ENCODE measurements around the gene MGAM2. TPM values are rescaled to one million over a fixed set of nuclear protein-coding genes. Genes with fewer than 3 reads are reported as not detected.

The MGAM2 gene
- total RNA-seq, 1 donor from 2014 or later: not detected

DNA sequence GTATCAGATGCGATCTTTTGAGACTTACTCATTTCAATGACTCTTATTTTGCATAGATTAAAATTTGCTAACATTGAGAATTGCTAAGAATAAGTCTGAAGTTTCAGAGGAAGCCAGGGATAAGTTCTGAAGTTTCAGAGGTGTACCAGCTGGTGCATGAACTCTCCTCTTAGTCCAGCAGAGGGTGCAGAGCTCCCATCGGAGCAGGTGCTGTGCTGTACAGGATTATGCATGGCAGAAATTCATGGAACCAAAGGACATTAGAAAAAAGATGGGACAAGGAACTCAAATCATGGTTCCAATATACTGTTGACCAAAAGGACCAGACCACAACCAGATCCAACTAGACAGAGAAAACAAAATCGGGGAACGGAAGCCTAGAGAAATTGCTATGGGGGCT lies 41.9 kb downstream of the MGAM2 start:
- DNase-seq (no peak), ATAC-seq (ENCODE audit: low read depth) (no peak)
- no peaks in the 10 kb centered on the region for H3K9me3 Mint-ChIP-seq
- ChIA-PET CTCF (no interaction called here), POLR2A (no interaction called here)
- H3K27me3 Mint-ChIP-seq: no peaks in the 10 kb centered on the region
- intact Hi-C loops (cut with micrococcal nuclease): no loop called here
- no peak overlapping the region for H3K4me3 Mint-ChIP-seq
- H3K4me1 Mint-ChIP-seq: no peaks in the 10 kb centered on the region
- TF ChIP-seq, protein P1, sequence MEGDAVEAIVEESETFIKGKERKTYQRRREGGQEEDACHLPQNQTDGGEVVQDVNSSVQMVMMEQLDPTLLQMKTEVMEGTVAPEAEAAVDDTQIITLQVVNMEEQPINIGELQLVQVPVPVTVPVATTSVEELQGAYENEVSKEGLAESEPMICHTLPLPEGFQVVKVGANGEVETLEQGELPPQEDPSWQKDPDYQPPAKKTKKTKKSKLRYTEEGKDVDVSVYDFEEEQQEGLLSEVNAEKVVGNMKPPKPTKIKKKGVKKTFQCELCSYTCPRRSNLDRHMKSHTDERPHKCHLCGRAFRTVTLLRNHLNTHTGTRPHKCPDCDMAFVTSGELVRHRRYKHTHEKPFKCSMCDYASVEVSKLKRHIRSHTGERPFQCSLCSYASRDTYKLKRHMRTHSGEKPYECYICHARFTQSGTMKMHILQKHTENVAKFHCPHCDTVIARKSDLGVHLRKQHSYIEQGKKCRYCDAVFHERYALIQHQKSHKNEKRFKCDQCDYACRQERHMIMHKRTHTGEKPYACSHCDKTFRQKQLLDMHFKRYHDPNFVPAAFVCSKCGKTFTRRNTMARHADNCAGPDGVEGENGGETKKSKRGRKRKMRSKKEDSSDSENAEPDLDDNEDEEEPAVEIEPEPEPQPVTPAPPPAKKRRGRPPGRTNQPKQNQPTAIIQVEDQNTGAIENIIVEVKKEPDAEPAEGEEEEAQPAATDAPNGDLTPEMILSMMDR (IDR thresholded peaks at IDR 0.05): no peak
- no peaks in the 10 kb centered on the region for H3K36me3 Mint-ChIP-seq (ENCODE audit: low read depth)
- no peak overlapping the region for H3K27ac Mint-ChIP-seq

GRCh38 chr7:142158736-142159496 lies 47.4 kb downstream of the MGAM2 start:
- H3K27me3 Mint-ChIP-seq: no peaks in the 10 kb centered on the region
- TF ChIP-seq, protein P1 (IDR thresholded peaks at IDR 0.05): no peak
- ATAC-seq (ENCODE audit: low read depth): no peak
- no peak overlapping the region for H3K4me3 Mint-ChIP-seq
- no peak for DNase-seq
- no peak overlapping the region for H3K27ac Mint-ChIP-seq
- ChIA-PET CTCF (no interaction called here), POLR2A (no interaction called here)
- H3K4me1 Mint-ChIP-seq: no peaks in the 10 kb centered on the region
- no peaks in the 10 kb centered on the region for H3K36me3 Mint-ChIP-seq (ENCODE audit: low read depth)
- no peaks in the 10 kb centered on the region for H3K9me3 Mint-ChIP-seq
- intact Hi-C loops (cut with micrococcal nuclease): no loop called here

GRCh38 chr7:142161921-142162320 lies 50.4 kb downstream of the MGAM2 start:
- peaks cover 1% of the 10 kb centered on the region for H3K27me3 Mint-ChIP-seq
- TF ChIP-seq, protein P1 (IDR thresholded peaks at IDR 0.05): no peak
- ATAC-seq (ENCODE audit: low read depth) (no peak), DNase-seq (no peak)
- H3K4me3 Mint-ChIP-seq: no peak overlapping the region
- no peaks in the 10 kb centered on the region for H3K9me3 Mint-ChIP-seq
- H3K4me1 Mint-ChIP-seq: no peaks in the 10 kb centered on the region
- H3K36me3 Mint-ChIP-seq (ENCODE audit: low read depth): no peaks in the 10 kb centered on the region
- no peak overlapping the region for H3K27ac Mint-ChIP-seq
- intact Hi-C loops (cut with micrococcal nuclease): no loop called here
- ChIA-PET CTCF (no interaction called here), POLR2A (no interaction called here)

DNA sequence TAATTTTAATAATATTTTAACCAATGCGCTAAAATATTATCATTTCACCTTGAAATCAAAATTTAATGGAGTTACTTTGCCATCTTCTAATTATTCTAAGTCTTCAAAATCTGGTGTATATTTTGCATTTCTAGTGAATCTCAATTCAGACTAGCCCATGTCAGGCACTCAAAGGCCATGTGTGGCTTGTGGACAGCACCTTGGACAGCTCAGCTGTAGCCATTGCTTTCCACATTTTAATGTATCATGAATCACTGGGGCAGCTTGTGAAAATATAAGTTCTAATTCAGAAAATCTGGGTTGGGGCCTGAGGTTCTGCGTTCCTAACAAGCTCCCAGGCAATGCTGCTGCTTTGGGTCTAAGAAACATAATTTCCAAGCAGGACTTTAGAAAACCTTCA lies 57.2 kb downstream of the MGAM2 start:
- Mint-ChIP-seq H3K27me3 (peaks cover 1% of the 10 kb centered on the region), H3K27ac (no peak overlapping the region), H3K4me3 (no peak overlapping the region), H3K36me3 (ENCODE audit: low read depth) (no peaks in the 10 kb centered on the region), H3K9me3 (no peaks in the 10 kb centered on the region), H3K4me1 (no peaks in the 10 kb centered on the region)
- intact Hi-C loops (cut with micrococcal nuclease): no loop called here
- ATAC-seq (ENCODE audit: low read depth) (no peak), DNase-seq (no peak)
- ChIA-PET POLR2A (no interaction called here), CTCF (no interaction called here)
- TF ChIP-seq, protein P1 (IDR thresholded peaks at IDR 0.05): no peak

GRCh38 chr7:142172932-142173331 lies 61.4 kb downstream of the MGAM2 start:
- ChIA-PET CTCF (no interaction called here), POLR2A (no interaction called here)
- intact Hi-C loops (cut with micrococcal nuclease): no loop called here
- no peaks in the 10 kb centered on the region for H3K36me3 Mint-ChIP-seq (ENCODE audit: low read depth)
- no peaks in the 10 kb centered on the region for H3K4me1 Mint-ChIP-seq
- no peak for DNase-seq
- no peak overlapping the region for H3K27ac Mint-ChIP-seq
- H3K4me3 Mint-ChIP-seq: no peak overlapping the region
- peaks cover 3% of the 10 kb centered on the region for H3K9me3 Mint-ChIP-seq
- no peak for ATAC-seq (ENCODE audit: low read depth)
- H3K27me3 Mint-ChIP-seq: no peaks in the 10 kb centered on the region
- TF ChIP-seq, protein P1 (IDR thresholded peaks at IDR 0.05): no peak

All from activated B cell treated with CpG ODN at 0.5 μM for 24 hours (primary cell).